ACC112 (cell line): ENCODE data around the gene WIPF1.
A peak's percentile ranks its signal among the peaks of the same experiment; 100 is the strongest.

Source experiments
- H2AFZ ChIP-seq: fragments of 200-600 bp; sonication (generic); one replicate; pipeline ENCODE4 v1.6.0; 2017; ENCODE audit warnings: antibody characterized with exemption, low read length; ENCODE audit not compliant: unreplicated experiment
- H3K27ac ChIP-seq: fragments of 200-600 bp; sonication (generic); 2 replicates; pipeline ENCODE4 v1.5.1; 2014; ENCODE audit warnings: low read depth, mild to moderate bottlenecking, antibody characterized with exemption, low read length, moderate library complexity
- H3K27me3 ChIP-seq: fragments of 200-600 bp; sonication (generic); 2 replicates; pipeline ENCODE4 v1.6.1; 2014; ENCODE audit warnings: mild to moderate bottlenecking, antibody characterized with exemption, low read length, moderate library complexity, mixed read lengths; ENCODE audit not compliant: insufficient read depth
- H3K36me3 ChIP-seq: fragments of 200-600 bp; sonication (generic); 2 replicates; pipeline ENCODE4 v1.6.1; 2016; ENCODE audit warnings: mild to moderate bottlenecking, antibody characterized with exemption, low read length, moderate library complexity, mixed read lengths; ENCODE audit not compliant: insufficient read depth
- H3K4me1 ChIP-seq: fragments of 200-600 bp; sonication (generic); one replicate; pipeline ENCODE4 v1.6.1; 2016; ENCODE audit warnings: low read length, mixed read lengths; ENCODE audit not compliant: insufficient read depth, unreplicated experiment, control insufficient read depth
- H3K4me3 ChIP-seq: fragments of 200-600 bp; sonication (generic); 2 replicates; pipeline ENCODE4 v1.5.1; 2014; ENCODE audit warnings: mild to moderate bottlenecking, low read depth, low read length
- H3K79me2 ChIP-seq: fragments of 200-600 bp; sonication (generic); one replicate; pipeline ENCODE4 v1.6.0; 2016; ENCODE audit warnings: low read length; ENCODE audit not compliant: control insufficient read depth, unreplicated experiment, insufficient read depth

WIPF1 gene

DNA sequence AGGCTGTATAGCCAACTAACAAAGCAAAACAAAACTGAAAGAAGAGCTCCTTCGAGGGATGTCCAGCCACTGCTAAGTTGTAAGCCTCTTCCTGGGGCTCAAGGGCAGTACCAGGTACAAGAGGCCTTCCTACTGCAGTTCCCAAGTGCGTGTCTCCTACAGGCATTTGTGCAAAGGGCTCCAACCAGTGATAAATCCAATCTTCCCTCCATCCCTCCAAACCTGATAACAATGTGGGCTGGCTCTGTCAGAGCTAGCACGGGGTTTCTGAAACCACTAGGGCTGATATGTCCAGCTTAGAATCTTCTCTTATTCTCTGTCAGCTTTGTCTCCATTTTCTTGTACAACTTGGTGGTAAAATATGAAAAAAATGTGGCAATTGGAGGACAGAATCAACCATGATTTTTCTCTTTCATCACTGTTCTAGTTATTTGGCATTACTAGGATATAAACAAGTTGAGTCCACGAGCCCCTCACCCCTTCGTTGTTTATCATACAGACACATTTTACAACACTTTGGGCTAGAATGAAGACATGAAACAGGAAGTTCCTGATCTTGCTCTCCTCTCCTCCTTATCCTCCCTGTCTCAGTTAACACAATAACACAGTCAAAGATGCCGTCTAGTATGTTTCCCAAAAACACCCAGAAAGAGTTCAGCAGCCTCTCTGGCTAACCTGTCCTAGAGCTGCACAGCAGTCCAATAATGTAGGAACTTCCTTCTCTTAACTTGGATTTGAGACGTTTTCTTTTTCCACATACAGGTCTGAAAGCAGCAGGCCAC is 35.4 kb upstream of the WIPF1 start:
- peak overlapping the region; percentile 72 for H2AFZ ChIP-seq
- H3K4me3 ChIP-seq, result peak overlapping the region; percentile 72
- peaks cover 5% of the 10 kb centered on the region; the same call in 1 of the 2 replicates for H3K36me3 ChIP-seq
- H3K4me1 ChIP-seq, result peaks cover 62% of the 10 kb centered on the region
- peak overlapping the region; percentile 48 for H3K27ac ChIP-seq
- no peaks in the 10 kb centered on the region for H3K27me3 ChIP-seq
- peaks cover 4% of the 10 kb centered on the region for H3K79me2 ChIP-seq

DNA sequence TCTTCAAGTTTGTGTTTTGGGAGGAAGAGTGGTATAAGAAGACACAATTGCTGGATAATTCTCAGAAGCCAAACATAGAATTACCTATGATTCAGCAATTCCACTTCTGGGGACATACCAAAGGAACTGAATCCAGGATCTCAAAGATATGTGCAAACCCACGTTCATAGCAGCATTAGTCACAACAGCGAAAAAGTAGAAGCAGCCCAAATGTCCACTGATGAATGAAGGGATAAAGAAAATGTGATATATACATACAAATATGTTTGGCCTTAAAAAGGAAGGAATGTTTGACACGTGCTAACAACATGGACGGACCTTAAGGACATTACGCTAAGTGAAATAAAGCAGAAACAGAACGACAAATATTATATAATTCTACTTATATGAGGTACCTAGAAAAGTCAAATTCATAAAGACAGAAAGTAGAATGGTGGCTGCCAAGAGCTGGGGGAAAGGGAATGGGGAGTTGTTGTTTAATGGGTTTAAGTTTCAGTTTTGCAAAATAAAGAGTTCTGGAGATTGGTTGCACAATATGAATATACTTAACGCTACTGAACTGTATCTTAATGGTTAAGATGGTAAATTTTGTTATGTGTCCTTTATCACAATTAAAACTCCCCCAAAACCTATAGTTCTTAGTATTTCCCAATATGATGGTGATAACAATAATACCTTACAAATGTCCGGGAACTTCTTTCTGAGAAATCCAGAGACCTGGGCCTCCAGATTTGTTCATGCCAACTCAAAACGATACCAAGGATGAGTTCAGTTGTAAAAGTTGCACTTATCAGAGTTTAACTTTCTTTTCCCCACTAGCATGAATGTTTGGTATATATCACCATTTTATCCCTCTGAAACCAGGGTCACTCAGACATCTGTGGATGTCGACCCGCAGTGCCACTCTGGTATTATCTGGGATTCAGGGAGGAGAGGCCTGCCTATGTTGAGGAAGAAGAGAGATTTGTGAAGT is 33.7 kb upstream of the WIPF1 start:
- Histone ChIP-seq H3K27ac (peak overlapping the region; percentile 75), H3K36me3 (peaks cover 5% of the 10 kb centered on the region; the same call in 1 of the 2 replicates), H2AFZ (peak overlapping the region; percentile 47), H3K4me1 (peaks cover 57% of the 10 kb centered on the region), H3K4me3 (peak overlapping the region; percentile 22), H3K79me2 (peaks cover 4% of the 10 kb centered on the region), H3K27me3 (no peaks in the 10 kb centered on the region)

DNA sequence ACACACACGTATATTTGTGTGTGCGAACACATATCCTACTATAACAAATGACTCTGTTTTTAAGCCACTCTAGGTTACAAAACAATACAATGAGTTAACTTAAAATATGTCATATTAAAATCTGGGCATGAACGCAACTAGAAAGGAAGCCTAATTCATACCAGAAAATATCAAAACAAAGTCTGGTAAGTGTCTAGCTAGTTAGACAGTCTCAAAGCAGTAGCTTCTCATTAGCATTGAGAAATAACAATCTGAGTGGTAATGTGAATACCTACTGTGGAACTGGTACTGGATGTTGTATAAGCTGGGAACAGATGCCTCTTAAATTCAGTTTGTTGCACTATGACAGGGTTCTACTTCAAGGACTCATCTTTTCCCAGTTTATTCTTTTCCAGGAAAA is 32.5 kb upstream of the WIPF1 start:
- peaks cover 46% of the 10 kb centered on the region for H3K4me1 ChIP-seq
- H3K36me3 ChIP-seq, result peaks cover 5% of the 10 kb centered on the region; the same call in 1 of the 2 replicates
- H3K27ac ChIP-seq, result peak overlapping the region; percentile 75
- H2AFZ ChIP-seq, result no peak overlapping the region
- no peaks in the 10 kb centered on the region for H3K27me3 ChIP-seq
- H3K79me2 ChIP-seq, result peaks cover 4% of the 10 kb centered on the region
- H3K4me3 ChIP-seq, result no peak overlapping the region

- Histone ChIP-seq H2AFZ (no peak overlapping the region), H3K79me2 (peaks cover 2% of the 10 kb centered on the region), H3K4me1 (peaks cover 40% of the 10 kb centered on the region), H3K4me3 (no peak overlapping the region), H3K36me3 (peaks cover 5% of the 10 kb centered on the region; the same call in 1 of the 2 replicates), H3K27ac (no peak overlapping the region), H3K27me3 (no peaks in the 10 kb centered on the region)
Observed at GRCh38 chr2:174629506-174629905, 31.9 kb upstream of the WIPF1 start.

- no peak overlapping the region for H2AFZ ChIP-seq
- H3K36me3 ChIP-seq, result peaks cover 5% of the 10 kb centered on the region; the same call in 1 of the 2 replicates
- H3K4me3 ChIP-seq, result no peak overlapping the region
- H3K4me1 ChIP-seq, result peaks cover 32% of the 10 kb centered on the region
- no peaks in the 10 kb centered on the region for H3K27me3 ChIP-seq
- no peaks in the 10 kb centered on the region for H3K79me2 ChIP-seq
- H3K27ac ChIP-seq, result no peak overlapping the region
Observed at GRCh38 chr2:174628528-174629169, 31.0 kb upstream of the WIPF1 start.

DNA sequence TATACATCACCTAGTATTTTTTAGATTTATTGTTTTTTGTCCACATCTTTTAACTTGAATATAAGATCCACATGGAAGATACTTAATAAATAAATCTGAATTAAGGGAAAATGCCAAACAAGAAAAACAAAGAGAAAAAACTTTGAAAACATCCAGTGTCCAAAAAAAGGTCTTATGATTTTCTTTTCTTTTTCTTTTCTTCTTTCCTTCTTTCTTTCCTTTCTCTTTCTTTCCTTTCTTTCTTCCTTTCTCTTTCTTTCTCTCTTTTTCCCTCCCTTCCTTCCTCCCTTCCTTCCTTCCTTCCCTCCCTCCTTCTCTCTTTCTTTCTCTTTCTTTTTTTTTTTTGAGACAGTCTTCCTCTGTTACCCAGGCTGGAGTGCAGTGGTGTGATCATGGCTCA is 29.6 kb upstream of the WIPF1 start:
- H3K4me3 ChIP-seq, result no peak overlapping the region
- H3K79me2 ChIP-seq, result no peaks in the 10 kb centered on the region
- H2AFZ ChIP-seq, result no peak overlapping the region
- no peak overlapping the region for H3K27ac ChIP-seq
- no peaks in the 10 kb centered on the region for H3K27me3 ChIP-seq
- peaks cover 5% of the 10 kb centered on the region; the same call in 1 of the 2 replicates for H3K36me3 ChIP-seq
- H3K4me1 ChIP-seq, result peaks cover 22% of the 10 kb centered on the region

DNA sequence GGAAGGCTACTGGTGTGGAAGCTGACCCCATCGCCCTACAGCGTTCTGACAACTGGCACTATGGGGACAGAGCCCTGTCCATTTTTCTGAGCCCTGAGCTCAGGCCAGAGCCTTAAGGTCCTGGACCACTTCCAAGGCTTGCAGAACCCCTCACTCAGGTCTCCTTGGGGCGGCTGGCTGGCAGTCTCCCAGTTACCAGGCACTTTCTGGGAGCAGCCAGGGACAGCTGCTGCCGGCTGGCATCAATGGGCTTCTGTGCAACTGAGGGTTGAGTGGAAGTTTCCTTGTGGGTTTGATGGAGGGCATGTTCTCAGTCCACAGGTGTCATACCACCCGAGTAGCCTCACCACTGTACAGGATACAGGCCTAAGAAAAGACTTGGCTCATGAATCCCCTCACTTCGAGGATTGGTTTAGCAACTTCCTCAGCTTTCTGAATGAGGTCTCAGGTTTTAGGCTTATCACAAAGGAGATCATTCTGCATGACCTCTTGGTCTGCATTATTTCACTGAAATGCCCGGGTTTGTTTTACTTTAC is 27.4 kb upstream of the WIPF1 start:
- no peaks in the 10 kb centered on the region for H3K4me1 ChIP-seq
- no peaks in the 10 kb centered on the region for H3K27me3 ChIP-seq
- H3K4me3 ChIP-seq, result no peak overlapping the region
- no peaks in the 10 kb centered on the region for H3K79me2 ChIP-seq
- H3K36me3 ChIP-seq, result peaks cover 5% of the 10 kb centered on the region; the same call in 1 of the 2 replicates
- H2AFZ ChIP-seq, result no peak overlapping the region
- no peak overlapping the region for H3K27ac ChIP-seq

- no peak overlapping the region for H3K27ac ChIP-seq
- no peak overlapping the region for H2AFZ ChIP-seq
- H3K4me3 ChIP-seq, result no peak overlapping the region
- H3K79me2 ChIP-seq, result no peaks in the 10 kb centered on the region
- H3K4me1 ChIP-seq, result no peaks in the 10 kb centered on the region
- no peaks in the 10 kb centered on the region for H3K27me3 ChIP-seq
- peaks cover 5% of the 10 kb centered on the region; the same call in 1 of the 2 replicates for H3K36me3 ChIP-seq
Observed at GRCh38 chr2:174623690-174624089, 26.1 kb upstream of the WIPF1 start.

DNA sequence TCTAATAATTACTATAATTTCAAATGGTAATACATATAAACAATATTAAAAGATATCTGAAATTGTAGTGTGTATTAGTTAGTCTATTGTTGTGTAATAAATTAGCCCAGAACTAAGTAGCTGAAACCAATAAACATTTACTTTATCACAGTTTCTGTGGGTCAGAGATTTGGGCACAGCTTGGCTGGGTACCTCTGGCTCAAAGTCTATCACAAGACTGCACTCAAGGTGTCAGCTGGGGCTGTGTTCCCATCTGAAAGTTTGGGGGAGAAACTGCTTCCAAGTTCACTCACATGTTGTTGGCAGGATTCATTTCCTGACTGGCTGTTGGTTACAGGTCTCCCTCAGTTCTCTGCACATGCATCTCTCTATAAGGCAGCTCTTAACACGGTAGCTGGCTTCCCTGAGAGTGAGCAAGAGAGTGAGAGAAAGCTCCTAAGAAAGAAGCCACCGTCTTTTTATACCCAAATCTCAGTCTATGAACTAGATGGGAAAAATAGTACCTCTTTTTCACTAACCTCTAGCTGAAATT is 25.6 kb upstream of the WIPF1 start:
- Histone ChIP-seq H3K4me3 (no peak overlapping the region), H3K27me3 (no peaks in the 10 kb centered on the region), H3K27ac (no peak overlapping the region), H3K79me2 (no peaks in the 10 kb centered on the region), H3K36me3 (no peaks in the 10 kb centered on the region), H2AFZ (no peak overlapping the region), H3K4me1 (peaks cover 2% of the 10 kb centered on the region)

- H3K27me3 ChIP-seq, result no peaks in the 10 kb centered on the region
- H3K4me3 ChIP-seq, result no peak overlapping the region
- H3K27ac ChIP-seq, result no peak overlapping the region
- H2AFZ ChIP-seq, result no peak overlapping the region
- no peaks in the 10 kb centered on the region for H3K79me2 ChIP-seq
- H3K4me1 ChIP-seq, result peaks cover 20% of the 10 kb centered on the region
- no peaks in the 10 kb centered on the region for H3K36me3 ChIP-seq
Observed at GRCh38 chr2:174621323-174621722, 23.7 kb upstream of the WIPF1 start.
